HepG2 (cell line): ENCODE data around the gene SEC16A. TPM values are rescaled to one million over a fixed set of nuclear protein-coding genes. Genes with fewer than 3 reads are reported as not detected.

ENCODE experiments used
- CENPT ChIP-seq: sonication (generic); formaldehyde crosslinking; IDR thresholded peaks from 2 replicates; pipeline ENCODE4 v1.8.0; 2022; ENCODE audit warnings: low read depth, mild to moderate bottlenecking, moderate library complexity, missing genetic modification reagents
- EZH2 ChIP-seq: conservative IDR thresholded peaks from 2 replicates; pipeline ENCODE4 v1.6.1; 2012; ENCODE audit warnings: mild to moderate bottlenecking, low read depth, low read length, moderate library complexity
- FOXK1 ChIP-seq: sonication (generic); formaldehyde crosslinking; IDR thresholded peaks from 2 replicates; pipeline ENCODE4 v1.4.0; 2020; ENCODE audit warnings: low read depth, missing genetic modification reagents, borderline replicate concordance
- KDM5B ChIP-seq: sonication (generic); formaldehyde crosslinking; IDR thresholded peaks from 2 replicates; pipeline ENCODE4 v1.4.0; 2020; ENCODE audit warnings: missing genetic modification reagents, mild to moderate bottlenecking, borderline replicate concordance
- MBNL3 ChIP-seq: fragments of 250-450 bp; sonication (Bioruptor Pico); conservative IDR thresholded peaks from 2 replicates; pipeline ENCODE4 v1.8.0; 2022; ENCODE audit warnings: mild to moderate bottlenecking, inconsistent platforms
- POLR2A ChIP-seq, 2 experiments: IDR thresholded peaks; 2 replicates each; pipeline ENCODE4 v1.6.1; 2011; ENCODE audit warnings: low read depth in 2 of 2, low read length in 2 of 2, mild to moderate bottlenecking in 1 of 2, moderate library complexity in 1 of 2; ENCODE audit not compliant: insufficient read depth in 1 of 2
- POLR2AphosphoS5 ChIP-seq: IDR thresholded peaks from 2 replicates; pipeline ENCODE4 v1.6.1; 2012; ENCODE audit warnings: low read depth, low read length
- SOX5 ChIP-seq: IDR thresholded peaks from 2 replicates; pipeline ENCODE4 v1.6.1; 2016; ENCODE audit warnings: borderline replicate concordance
- TAF1 ChIP-seq: sonication (generic); formaldehyde crosslinking; IDR thresholded peaks from 2 replicates; pipeline ENCODE4 v1.4.0; 2020; ENCODE audit warnings: missing genetic modification reagents
- XRCC5 ChIP-seq: fragments of 200-400 bp; formaldehyde crosslinking; optimal IDR thresholded peaks from 2 replicates; pipeline ENCODE3; 2017; ENCODE audit warnings: mild to moderate bottlenecking, low read length
- ZMYM4 ChIP-seq: sonication (generic); formaldehyde crosslinking; IDR thresholded peaks from 2 replicates; pipeline ENCODE4 v1.8.1; 2023; ENCODE audit warnings: mild to moderate bottlenecking, missing genetic modification reagents
- ZNF251 ChIP-seq: sonication (generic); formaldehyde crosslinking; IDR thresholded peaks from 2 replicates; pipeline ENCODE4 v1.9.0; 2021; ENCODE audit warnings: mild to moderate bottlenecking, missing genetic modification reagents
- ZNF274 ChIP-seq: sonication (generic); formaldehyde crosslinking; IDR thresholded peaks from 2 replicates; pipeline ENCODE4 v1.5.1; 2020; ENCODE audit warnings: mild to moderate bottlenecking, missing genetic modification reagents
- ZNF550 ChIP-seq: sonication (generic); formaldehyde crosslinking; IDR thresholded peaks from 2 replicates; pipeline ENCODE4 v1.4.0; 2020; ENCODE audit warnings: mild to moderate bottlenecking, missing genetic modification reagents, borderline replicate concordance
- ZNF564 ChIP-seq: sonication (generic); formaldehyde crosslinking; IDR thresholded peaks from 2 replicates; pipeline ENCODE4 v1.8.1; 2023; ENCODE audit warnings: mild to moderate bottlenecking, missing genetic modification reagents
- polyA plus RNA-seq, 8 experiments: library from polyadenylated mRNA; depleted of rRNA in 3 of 8; stranded (reverse) in 7 of 8; unstranded in 1 of 8; fragments of >200 nt; fragmentation: Illumina TruSeq in 4 of 8; extraction: Trizol in 4 of 8; gene quantifications; 2 replicates each; pipeline versions ENCODE4 v1.2.1 to v1.2.3, GENCODE V29; 2011 to 2016; ENCODE audit warnings: low read depth in 4 of 8, missing spikeins in 1 of 8, mixed read lengths in 1 of 8; ENCODE audit not compliant: insufficient read depth in 1 of 8
- total RNA-seq, 5 experiments: library from RNA; depleted of rRNA; stranded (reverse); fragments of >200 nt; fragmentation: Illumina TruSeq; extraction: Trizol; gene quantifications; 2 replicates each; pipeline ENCODE4 v1.2.3, GENCODE V29; 2016; ENCODE audit warnings: low read depth in 1 of 5
- TF ChIP-seq, protein P1 (sequence below): sonication (generic); formaldehyde crosslinking; IDR thresholded peaks from 2 replicates; pipeline ENCODE4 v1.8.1; 2023; ENCODE audit warnings: missing genetic modification reagents, mild to moderate bottlenecking, borderline replicate concordance
- TF ChIP-seq, protein P2 (sequence below): sonication (generic); formaldehyde crosslinking; IDR thresholded peaks from 2 replicates; pipeline ENCODE4 v1.4.0; 2020; ENCODE audit warnings: missing genetic modification reagents, low read depth, mild to moderate bottlenecking, borderline replicate concordance
- TF ChIP-seq, protein P3 (sequence below): sonication (generic); formaldehyde crosslinking; IDR thresholded peaks from 2 replicates; pipeline ENCODE4 v1.4.0; 2020; ENCODE audit warnings: missing genetic modification reagents
- TF ChIP-seq, protein P4 (sequence below): IDR thresholded peaks from 2 replicates; pipeline ENCODE4 v1.6.1; 2016; ENCODE audit warnings: mild to moderate bottlenecking
- TF ChIP-seq, protein P5 (sequence below): sonication (generic); formaldehyde crosslinking; IDR thresholded peaks from 2 replicates; pipeline ENCODE4 v1.4.0; 2020; ENCODE audit warnings: missing genetic modification reagents, borderline replicate concordance
- TF ChIP-seq, protein P6 (sequence below): sonication (generic); formaldehyde crosslinking; IDR thresholded peaks from 2 replicates; pipeline ENCODE4 v1.8.1; 2023; ENCODE audit warnings: missing genetic modification reagents, inconsistent platforms, borderline replicate concordance

The SEC16A gene
- total and polyA plus RNA-seq, 2 of the 13 experiments (the other 11 are each of a cell fraction or from before 2014, with no cell fraction given) = 15.9 to 18.9 TPM

DNA sequence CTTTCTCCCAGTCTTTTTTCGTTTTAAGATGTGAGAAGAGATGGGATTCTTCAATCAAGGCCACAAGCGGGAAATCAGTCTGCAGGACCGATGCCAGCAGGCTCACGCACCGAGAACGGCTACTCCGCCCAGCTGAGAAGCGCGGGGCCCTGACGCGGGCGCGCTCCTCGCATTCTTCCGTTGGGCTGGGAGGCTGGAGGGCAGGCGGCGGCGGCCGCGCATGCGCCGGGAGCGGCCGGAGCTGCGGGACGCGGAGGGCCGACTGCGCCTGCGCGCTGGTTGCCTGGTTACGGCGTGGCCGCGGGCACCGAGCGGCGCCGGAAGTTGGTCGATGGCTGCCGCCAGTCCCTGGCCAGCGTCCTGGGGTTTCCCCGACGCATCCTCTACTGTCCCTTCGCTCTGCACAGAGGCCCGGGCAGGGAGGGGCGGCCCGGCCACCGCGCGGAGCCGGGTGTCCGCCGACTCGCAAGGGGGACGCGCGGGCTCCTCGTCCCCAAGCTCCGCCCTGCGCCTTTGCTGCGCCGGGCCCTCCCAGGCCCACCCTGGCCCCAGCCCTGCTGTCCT lies 831 bp upstream of the SEC16A start (continued):
- TF ChIP-seq, protein P1, sequence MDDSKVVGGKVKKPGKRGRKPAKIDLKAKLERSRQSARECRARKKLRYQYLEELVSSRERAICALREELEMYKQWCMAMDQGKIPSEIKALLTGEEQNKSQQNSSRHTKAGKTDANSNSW (CRISPR knock-in tag) = no peak; the same call in 1 of the 2 replicates
- TF ChIP-seq, protein P2, sequence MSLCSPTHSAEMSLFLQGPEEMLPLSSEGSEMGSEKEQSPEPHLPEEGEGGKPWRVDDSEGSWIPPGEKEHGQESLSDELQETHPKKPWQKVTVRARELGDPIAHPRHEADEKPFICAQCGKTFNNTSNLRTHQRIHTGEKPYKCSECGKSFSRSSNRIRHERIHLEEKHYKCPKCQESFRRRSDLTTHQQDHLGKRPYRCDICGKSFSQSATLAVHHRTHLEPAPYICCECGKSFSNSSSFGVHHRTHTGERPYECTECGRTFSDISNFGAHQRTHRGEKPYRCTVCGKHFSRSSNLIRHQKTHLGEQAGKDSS = no peak
- TF ChIP-seq, protein P3, sequence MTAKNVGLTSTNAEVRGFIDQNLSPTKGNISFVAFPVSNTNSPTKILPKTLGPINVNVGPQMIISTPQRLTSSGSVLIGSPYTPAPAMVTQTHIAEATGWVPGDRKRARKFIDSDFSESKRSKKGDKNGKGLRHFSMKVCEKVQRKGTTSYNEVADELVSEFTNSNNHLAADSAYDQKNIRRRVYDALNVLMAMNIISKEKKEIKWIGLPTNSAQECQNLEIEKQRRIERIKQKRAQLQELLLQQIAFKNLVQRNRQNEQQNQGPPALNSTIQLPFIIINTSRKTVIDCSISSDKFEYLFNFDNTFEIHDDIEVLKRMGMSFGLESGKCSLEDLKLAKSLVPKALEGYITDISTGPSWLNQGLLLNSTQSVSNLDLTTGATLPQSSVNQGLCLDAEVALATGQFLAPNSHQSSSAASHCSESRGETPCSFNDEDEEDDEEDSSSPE = peak; percentile 70
- TF ChIP-seq ZNF550 (CRISPR knock-in tag) = no peak
- TF ChIP-seq CENPT (CRISPR knock-in tag) = no peak
- TF ChIP-seq MBNL3 = no peak
- peak; percentile 81 for TF ChIP-seq POLR2AphosphoS5
- TF ChIP-seq, protein P4, sequence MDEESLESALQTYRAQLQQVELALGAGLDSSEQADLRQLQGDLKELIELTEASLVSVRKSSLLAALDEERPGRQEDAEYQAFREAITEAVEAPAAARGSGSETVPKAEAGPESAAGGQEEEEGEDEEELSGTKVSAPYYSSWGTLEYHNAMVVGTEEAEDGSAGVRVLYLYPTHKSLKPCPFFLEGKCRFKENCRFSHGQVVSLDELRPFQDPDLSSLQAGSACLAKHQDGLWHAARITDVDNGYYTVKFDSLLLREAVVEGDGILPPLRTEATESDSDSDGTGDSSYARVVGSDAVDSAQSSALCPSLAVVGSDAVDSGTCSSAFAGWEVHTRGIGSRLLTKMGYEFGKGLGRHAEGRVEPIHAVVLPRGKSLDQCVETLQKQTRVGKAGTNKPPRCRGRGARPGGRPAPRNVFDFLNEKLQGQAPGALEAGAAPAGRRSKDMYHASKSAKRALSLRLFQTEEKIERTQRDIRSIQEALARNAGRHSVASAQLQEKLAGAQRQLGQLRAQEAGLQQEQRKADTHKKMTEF = no peak; the same call in 1 of the 2 replicates
- no peak for TF ChIP-seq ZNF251 (CRISPR knock-in tag)
- TF ChIP-seq, protein P5, sequence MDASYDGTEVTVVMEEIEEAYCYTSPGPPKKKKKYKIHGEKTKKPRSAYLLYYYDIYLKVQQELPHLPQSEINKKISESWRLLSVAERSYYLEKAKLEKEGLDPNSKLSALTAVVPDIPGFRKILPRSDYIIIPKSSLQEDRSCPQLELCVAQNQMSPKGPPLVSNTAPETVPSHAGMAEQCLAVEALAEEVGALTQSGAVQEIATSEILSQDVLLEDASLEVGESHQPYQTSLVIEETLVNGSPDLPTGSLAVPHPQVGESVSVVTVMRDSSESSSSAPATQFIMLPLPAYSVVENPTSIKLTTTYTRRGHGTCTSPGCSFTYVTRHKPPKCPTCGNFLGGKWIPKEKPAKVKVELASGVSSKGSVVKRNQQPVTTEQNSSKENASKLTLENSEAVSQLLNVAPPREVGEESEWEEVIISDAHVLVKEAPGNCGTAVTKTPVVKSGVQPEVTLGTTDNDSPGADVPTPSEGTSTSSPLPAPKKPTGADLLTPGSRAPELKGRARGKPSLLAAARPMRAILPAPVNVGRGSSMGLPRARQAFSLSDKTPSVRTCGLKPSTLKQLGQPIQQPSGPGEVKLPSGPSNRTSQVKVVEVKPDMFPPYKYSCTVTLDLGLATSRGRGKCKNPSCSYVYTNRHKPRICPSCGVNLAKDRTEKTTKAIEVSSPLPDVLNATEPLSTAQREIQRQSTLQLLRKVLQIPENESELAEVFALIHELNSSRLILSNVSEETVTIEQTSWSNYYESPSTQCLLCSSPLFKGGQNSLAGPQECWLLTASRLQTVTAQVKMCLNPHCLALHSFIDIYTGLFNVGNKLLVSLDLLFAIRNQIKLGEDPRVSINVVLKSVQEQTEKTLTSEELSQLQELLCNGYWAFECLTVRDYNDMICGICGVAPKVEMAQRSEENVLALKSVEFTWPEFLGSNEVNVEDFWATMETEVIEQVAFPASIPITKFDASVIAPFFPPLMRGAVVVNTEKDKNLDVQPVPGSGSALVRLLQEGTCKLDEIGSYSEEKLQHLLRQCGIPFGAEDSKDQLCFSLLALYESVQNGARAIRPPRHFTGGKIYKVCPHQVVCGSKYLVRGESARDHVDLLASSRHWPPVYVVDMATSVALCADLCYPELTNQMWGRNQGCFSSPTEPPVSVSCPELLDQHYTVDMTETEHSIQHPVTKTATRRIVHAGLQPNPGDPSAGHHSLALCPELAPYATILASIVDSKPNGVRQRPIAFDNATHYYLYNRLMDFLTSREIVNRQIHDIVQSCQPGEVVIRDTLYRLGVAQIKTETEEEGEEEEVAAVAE = peak; percentile 66; the same call in 1 of the 2 replicates
- peak; percentile 30 for TF ChIP-seq XRCC5
- TF ChIP-seq ZNF564 = 0 out of 2 replicates have a peak, but pooled peaks have one; percentile 46
- peak in 1 of 2 experiments; percentile 73; a peak in 2 of 4 replicates for TF ChIP-seq POLR2A (IDR thresholded peaks at IDR 0.05; ENCODE audit: insufficient read depth in 1 of 2, low read depth in 2 of 2, low read length in 2 of 2)
- TF ChIP-seq, protein P6, sequence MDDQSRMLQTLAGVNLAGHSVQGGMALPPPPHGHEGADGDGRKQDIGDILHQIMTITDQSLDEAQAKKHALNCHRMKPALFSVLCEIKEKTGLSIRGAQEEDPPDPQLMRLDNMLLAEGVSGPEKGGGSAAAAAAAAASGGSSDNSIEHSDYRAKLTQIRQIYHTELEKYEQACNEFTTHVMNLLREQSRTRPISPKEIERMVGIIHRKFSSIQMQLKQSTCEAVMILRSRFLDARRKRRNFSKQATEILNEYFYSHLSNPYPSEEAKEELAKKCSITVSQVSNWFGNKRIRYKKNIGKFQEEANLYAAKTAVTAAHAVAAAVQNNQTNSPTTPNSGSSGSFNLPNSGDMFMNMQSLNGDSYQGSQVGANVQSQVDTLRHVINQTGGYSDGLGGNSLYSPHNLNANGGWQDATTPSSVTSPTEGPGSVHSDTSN = no peak
- 0 out of 2 replicates have a peak, but pooled peaks have one; percentile 16 for TF ChIP-seq SOX5 (CRISPR knock-in tag)
- TF ChIP-seq EZH2 = no peak
- no peak for TF ChIP-seq ZMYM4 (CRISPR knock-in tag)
- peak; percentile 2; the same call in 1 of the 2 replicates for TF ChIP-seq TAF1
- 0 out of 2 replicates have a peak, but pooled peaks have one; percentile 17 for TF ChIP-seq KDM5B (CRISPR knock-in tag)
- peak; percentile 20; the same call in 1 of the 2 replicates for TF ChIP-seq FOXK1 (CRISPR knock-in tag)
- no peak for TF ChIP-seq ZNF274 (CRISPR knock-in tag)
